NB4 (cell line): ENCODE data around the gene GDPGP1.

Experiments
- CTCF ChIP-seq: IDR thresholded peaks from one replicate; pipeline ENCODE4 v1.5.1; 2012; ENCODE audit warnings: low read depth, low read length
- MYC ChIP-seq: IDR thresholded peaks from 2 replicates; pipeline ENCODE4 v1.6.1; 2011; ENCODE audit warnings: low read depth, low read length
- POLR2A ChIP-seq: IDR thresholded peaks from 2 replicates; pipeline ENCODE4 v1.6.1; 2011; ENCODE audit warnings: mild to moderate bottlenecking; ENCODE audit not compliant: insufficient read length; ENCODE audit errors: extremely low read depth

DNA sequence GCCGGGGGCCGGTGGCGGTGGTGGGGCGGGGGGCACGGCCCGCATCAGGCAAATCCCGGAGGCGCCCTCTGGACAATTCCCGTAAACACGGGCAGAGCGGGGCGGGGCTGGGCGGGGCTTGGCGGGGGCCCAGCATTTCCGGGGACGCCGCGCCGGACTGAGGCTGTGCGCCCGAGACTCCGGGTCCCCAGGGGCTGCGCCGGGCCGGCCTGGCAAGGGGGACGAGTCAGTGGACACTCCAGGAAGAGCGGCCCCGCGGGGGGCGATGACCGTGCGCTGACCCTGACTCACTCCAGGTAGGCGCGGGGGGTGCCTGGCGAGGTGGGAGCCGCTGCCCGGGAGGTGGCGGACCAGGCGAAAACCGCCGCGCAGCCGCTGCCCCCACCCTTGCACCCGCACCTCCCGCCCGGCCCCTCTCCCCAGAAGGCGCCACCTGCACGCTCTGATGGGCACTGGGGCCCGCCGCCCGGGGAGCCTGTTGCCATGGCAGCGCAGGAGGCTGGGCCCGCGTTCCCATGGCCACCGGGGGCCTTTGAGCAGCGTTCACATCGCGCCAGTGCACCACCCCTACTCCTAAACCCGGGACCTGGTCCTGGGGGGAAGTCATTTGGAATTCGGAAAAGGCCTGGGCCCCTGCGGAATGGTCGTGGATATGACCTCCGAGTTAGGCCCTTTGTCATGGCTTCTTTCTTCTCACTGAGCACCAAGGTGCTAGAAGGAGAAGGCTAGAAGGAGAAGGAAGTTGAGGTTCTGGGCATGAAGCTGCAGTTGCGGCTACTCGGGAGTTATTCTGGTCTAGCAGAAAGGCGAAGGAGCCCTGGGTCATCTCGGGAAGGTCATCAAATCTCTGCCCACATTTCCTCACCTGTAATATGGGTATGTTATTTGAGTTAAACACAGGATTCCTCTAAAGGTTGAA, 49.0 kb upstream of the GDPGP1 start:
- TF ChIP-seq CTCF (no peak), MYC (no peak), POLR2A (peak; percentile 21)
